ENCODE measurements around the gene SORT1.
A peak's percentile ranks its signal among the peaks of the same experiment; 100 is the strongest.

The SORT1 gene

GRCh38 chr1:109400035-109400655, 2.4 kb upstream of the SORT1 start:
- Histone ChIP-seq H3K36me3 (peaks cover 27% of the 10 kb centered on the region), H3K4me3 (ENCODE audit: low read depth, low read length) (no peak overlapping the region), H3K27me3 (ENCODE audit: insufficient read depth, low read depth, severe bottlenecking) (no peaks in the 10 kb centered on the region), H3K9me3 (ENCODE audit: severe bottlenecking) (no peaks in the 10 kb centered on the region), H3K27ac (no peak overlapping the region)
- DNase-seq: no peak
- TF ChIP-seq, protein P1, sequence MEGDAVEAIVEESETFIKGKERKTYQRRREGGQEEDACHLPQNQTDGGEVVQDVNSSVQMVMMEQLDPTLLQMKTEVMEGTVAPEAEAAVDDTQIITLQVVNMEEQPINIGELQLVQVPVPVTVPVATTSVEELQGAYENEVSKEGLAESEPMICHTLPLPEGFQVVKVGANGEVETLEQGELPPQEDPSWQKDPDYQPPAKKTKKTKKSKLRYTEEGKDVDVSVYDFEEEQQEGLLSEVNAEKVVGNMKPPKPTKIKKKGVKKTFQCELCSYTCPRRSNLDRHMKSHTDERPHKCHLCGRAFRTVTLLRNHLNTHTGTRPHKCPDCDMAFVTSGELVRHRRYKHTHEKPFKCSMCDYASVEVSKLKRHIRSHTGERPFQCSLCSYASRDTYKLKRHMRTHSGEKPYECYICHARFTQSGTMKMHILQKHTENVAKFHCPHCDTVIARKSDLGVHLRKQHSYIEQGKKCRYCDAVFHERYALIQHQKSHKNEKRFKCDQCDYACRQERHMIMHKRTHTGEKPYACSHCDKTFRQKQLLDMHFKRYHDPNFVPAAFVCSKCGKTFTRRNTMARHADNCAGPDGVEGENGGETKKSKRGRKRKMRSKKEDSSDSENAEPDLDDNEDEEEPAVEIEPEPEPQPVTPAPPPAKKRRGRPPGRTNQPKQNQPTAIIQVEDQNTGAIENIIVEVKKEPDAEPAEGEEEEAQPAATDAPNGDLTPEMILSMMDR (IDR thresholded peaks at IDR 0.05; ENCODE audit: low read depth, low read length): no peak

GRCh38 chr1:109399326-109399957, 1.7 kb upstream of the SORT1 start:
- no peaks in the 10 kb centered on the region for H3K27me3 ChIP-seq (ENCODE audit: insufficient read depth, low read depth, severe bottlenecking)
- H3K27ac ChIP-seq: peak overlapping the region; percentile 78
- H3K4me3 ChIP-seq (ENCODE audit: low read depth, low read length): no peak overlapping the region
- H3K9me3 ChIP-seq (ENCODE audit: severe bottlenecking): no peaks in the 10 kb centered on the region
- DNase-seq: peak; percentile 16
- TF ChIP-seq, protein P1 (IDR thresholded peaks at IDR 0.05; ENCODE audit: low read depth, low read length): 0 out of 2 replicates have a peak, but pooled peaks have one; percentile 14
- peaks cover 23% of the 10 kb centered on the region for H3K36me3 ChIP-seq

DNA sequence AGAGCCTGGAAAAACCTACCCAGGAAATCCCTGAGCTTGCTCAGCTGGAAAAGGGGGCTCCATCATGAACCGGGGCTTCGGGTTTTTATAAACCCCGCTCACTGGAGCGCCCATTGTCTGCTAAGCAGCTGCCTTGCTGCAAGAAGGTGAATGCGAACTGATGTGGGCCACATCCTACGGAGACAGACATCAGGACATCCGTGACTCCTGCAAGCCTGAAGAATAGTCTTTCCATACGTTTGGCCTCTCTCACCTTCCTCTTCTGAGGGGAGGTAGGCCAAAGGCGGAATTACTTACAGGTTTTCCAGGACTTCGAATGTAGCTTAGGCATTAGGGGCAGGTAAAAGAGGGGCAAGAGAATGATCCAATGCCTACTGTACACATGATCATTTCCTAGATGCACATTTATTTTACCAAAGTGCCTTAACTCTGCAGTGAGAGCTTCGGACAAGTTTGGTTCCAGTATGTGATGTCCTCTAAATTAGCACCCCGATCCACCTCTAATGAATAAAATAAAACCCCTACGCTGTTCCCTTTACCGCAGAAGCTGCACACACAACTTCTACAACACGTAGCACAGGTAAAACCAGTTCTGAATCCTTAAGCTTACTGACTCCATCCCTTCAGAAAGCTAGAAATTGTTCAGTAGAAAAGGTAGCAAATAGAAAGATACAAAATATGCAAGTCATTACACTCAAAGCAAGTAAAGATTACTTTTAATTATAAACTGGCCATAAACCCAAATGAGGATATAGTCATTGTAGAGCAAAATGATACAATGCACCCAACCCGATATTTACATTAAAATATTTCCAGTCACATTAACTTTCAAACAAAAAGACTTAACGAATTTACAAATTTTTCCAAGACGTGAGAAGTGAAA, 866 bp upstream of the SORT1 start:
- no peaks in the 10 kb centered on the region for H3K27me3 ChIP-seq (ENCODE audit: insufficient read depth, low read depth, severe bottlenecking)
- DNase-seq: no peak
- H3K27ac ChIP-seq: peak overlapping the region; percentile 78
- peak overlapping the region; percentile 74 for H3K4me3 ChIP-seq (ENCODE audit: low read depth, low read length)
- H3K9me3 ChIP-seq (ENCODE audit: severe bottlenecking): no peaks in the 10 kb centered on the region
- peaks cover 24% of the 10 kb centered on the region for H3K36me3 ChIP-seq
- TF ChIP-seq, protein P1 (IDR thresholded peaks at IDR 0.05; ENCODE audit: low read depth, low read length): no peak

DNA sequence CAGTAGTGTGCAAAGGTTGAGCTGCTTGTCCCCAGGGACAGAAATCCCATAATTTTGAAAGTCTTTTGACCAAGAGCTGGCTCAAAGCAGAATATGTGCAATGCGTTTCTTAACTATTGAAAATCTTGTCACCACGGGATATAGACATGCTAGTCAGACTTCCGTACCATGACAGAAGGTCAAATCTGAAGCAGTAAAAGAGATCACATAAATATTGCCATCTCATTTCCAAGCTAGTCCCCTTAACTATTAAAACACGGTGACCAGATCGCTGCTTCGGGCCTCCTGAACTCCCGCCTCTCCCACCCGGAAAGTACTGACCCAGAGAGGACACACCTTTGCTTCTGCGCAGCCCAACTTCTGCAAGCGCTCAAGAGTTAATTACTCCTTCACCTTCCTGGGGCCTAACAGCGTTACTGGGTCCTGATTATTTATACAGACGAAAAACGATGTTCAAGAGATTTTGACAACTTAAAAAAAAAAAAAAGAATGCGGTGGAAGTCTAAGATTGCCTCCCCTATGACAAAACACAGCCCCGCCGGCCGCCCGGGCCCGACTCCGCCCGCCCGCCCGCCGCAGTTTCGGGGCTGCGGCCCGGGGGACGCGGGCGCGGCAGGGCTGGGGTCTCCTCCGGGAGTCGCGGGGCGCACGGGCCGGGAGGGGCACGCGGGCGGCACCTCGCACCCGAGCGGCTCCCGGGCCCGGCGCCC, 692 bp downstream of the SORT1 start:
- no peak overlapping the region for H3K27ac ChIP-seq
- H3K4me3 ChIP-seq (ENCODE audit: low read depth, low read length): peak overlapping the region; percentile 74
- no peaks in the 10 kb centered on the region for H3K9me3 ChIP-seq (ENCODE audit: severe bottlenecking)
- peak; percentile 15 for DNase-seq
- TF ChIP-seq, protein P1 (IDR thresholded peaks at IDR 0.05; ENCODE audit: low read depth, low read length): no peak
- H3K27me3 ChIP-seq (ENCODE audit: insufficient read depth, low read depth, severe bottlenecking): no peaks in the 10 kb centered on the region
- peaks cover 17% of the 10 kb centered on the region for H3K36me3 ChIP-seq

DNA sequence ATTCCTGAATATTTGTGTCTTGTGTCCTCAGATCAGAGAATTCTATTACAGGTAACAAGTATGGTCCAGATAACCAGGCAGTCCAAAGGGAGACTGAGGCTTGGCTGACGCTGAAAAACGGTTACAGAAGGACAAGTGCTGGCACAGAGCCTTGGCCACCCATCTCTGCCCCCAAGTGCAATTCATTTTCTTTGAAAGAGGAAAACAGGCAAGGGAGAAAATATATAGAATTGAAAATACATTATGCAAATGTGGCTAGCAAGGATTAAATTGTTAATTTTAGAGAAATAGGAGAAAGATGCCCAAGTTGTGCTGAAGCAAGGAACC, 1.2 kb downstream of the SORT1 start:
- H3K4me3 ChIP-seq (ENCODE audit: low read depth, low read length): peak overlapping the region; percentile 74

More for the DNA sequence above, 1.2 kb downstream of the SORT1 start:
- peaks cover 14% of the 10 kb centered on the region for H3K36me3 ChIP-seq
- no peak overlapping the region for H3K27ac ChIP-seq
- TF ChIP-seq, protein P1 (IDR thresholded peaks at IDR 0.05; ENCODE audit: low read depth, low read length): no peak
- H3K9me3 ChIP-seq (ENCODE audit: severe bottlenecking): no peaks in the 10 kb centered on the region
- no peaks in the 10 kb centered on the region for H3K27me3 ChIP-seq (ENCODE audit: insufficient read depth, low read depth, severe bottlenecking)
- no peak for DNase-seq

Measured in WERI-Rb-1 (cell line).